HepG2 (cell line): ENCODE measurements around the gene CHST3. TPM values are rescaled to one million over a fixed set of nuclear protein-coding genes. Genes with fewer than 3 reads are reported as not detected.
A peak's percentile ranks its signal among the peaks of the same experiment; 100 is the strongest.

Experiments
- ATAD3A ChIP-seq: sonication (generic); formaldehyde crosslinking; IDR thresholded peaks from 2 replicates; pipeline ENCODE4 v1.4.0; 2020; ENCODE audit warnings: missing genetic modification reagents
- ATF7 ChIP-seq, 2 experiments: fragments of 450-650 bp in 1 of 2; sonication (generic) in 1 of 2; formaldehyde crosslinking in 1 of 2; IDR thresholded peaks; 2 replicates each; pipeline versions ENCODE4 v1.4.0 to v1.6.1; 2016 to 2020; ENCODE audit warnings: antibody characterized with exemption in 1 of 2, mild to moderate bottlenecking in 1 of 2, missing genetic modification reagents in 1 of 2
- CCAR2 ChIP-seq: fragments of 200-400 bp; formaldehyde crosslinking; optimal IDR thresholded peaks from 2 replicates; pipeline ENCODE3; 2018; ENCODE audit warnings: low read depth, mild to moderate bottlenecking, low read length, moderate library complexity
- DPF2 ChIP-seq: sonication (generic); formaldehyde crosslinking; IDR thresholded peaks from 2 replicates; pipeline ENCODE4 v1.4.0; 2020; ENCODE audit warnings: mild to moderate bottlenecking, low read depth, missing genetic modification reagents, borderline replicate concordance
- HNRNPUL1 ChIP-seq: fragments of 200-400 bp; formaldehyde crosslinking; IDR thresholded peaks from 2 replicates; pipeline ENCODE4 v1.6.1; 2017; ENCODE audit warnings: low read depth, mild to moderate bottlenecking, low read length, moderate library complexity
- MAZ ChIP-seq, 2 experiments: sonication (generic) in 1 of 2; formaldehyde crosslinking in 1 of 2; IDR thresholded peaks; 2 replicates each; pipeline versions ENCODE4 v1.5.0 to v1.6.1; 2012 to 2020; ENCODE audit warnings: low read depth in 2 of 2, mild to moderate bottlenecking in 2 of 2, borderline replicate concordance in 1 of 2, improper control_type of control experiment in 1 of 2, low read length in 1 of 2, missing genetic modification reagents in 1 of 2, moderate library complexity in 1 of 2
- PHF8 ChIP-seq: sonication (generic); formaldehyde crosslinking; IDR thresholded peaks from 2 replicates; pipeline ENCODE4 v1.5.0; 2020; ENCODE audit warnings: missing genetic modification reagents
- PRMT3 ChIP-seq: sonication (generic); formaldehyde crosslinking; IDR thresholded peaks from 2 replicates; pipeline ENCODE4 v1.8.1; 2022; ENCODE audit warnings: low read depth, mild to moderate bottlenecking, moderate library complexity, missing genetic modification reagents, borderline replicate concordance
- RBAK ChIP-seq: sonication (generic); formaldehyde crosslinking; IDR thresholded peaks from 2 replicates; pipeline ENCODE4 v1.5.1; 2020; ENCODE audit warnings: mild to moderate bottlenecking, missing genetic modification reagents
- SETDB1 ChIP-seq: sonication (generic); formaldehyde crosslinking; IDR thresholded peaks from 2 replicates; pipeline ENCODE4 v1.5.1; 2020; ENCODE audit warnings: missing genetic modification reagents, mild to moderate bottlenecking, borderline replicate concordance
- SMAD3 ChIP-seq: sonication (generic); formaldehyde crosslinking; IDR thresholded peaks from 2 replicates; pipeline ENCODE4 v1.4.0; 2020; ENCODE audit warnings: missing genetic modification reagents
- SPEN ChIP-seq: sonication (generic); formaldehyde crosslinking; IDR thresholded peaks from 2 replicates; pipeline ENCODE4 v1.5.1; 2020; ENCODE audit warnings: low read depth, mild to moderate bottlenecking, missing genetic modification reagents
- TP53 ChIP-seq: sonication (generic); formaldehyde crosslinking; conservative IDR thresholded peaks from 2 replicates; pipeline ENCODE4 v1.4.0; 2020; ENCODE audit warnings: missing genetic modification reagents
- ZBTB8A ChIP-seq: sonication (generic); formaldehyde crosslinking; IDR thresholded peaks from 2 replicates; pipeline ENCODE4 v1.4.0; 2020; ENCODE audit warnings: mild to moderate bottlenecking, low read depth, missing genetic modification reagents, borderline replicate concordance
- ZMAT3 ChIP-seq: sonication (generic); formaldehyde crosslinking; conservative IDR thresholded peaks from 2 replicates; pipeline ENCODE4 v1.7.0; 2021; ENCODE audit warnings: missing genetic modification reagents
- ZNF160 ChIP-seq: sonication (generic); formaldehyde crosslinking; IDR thresholded peaks from 2 replicates; pipeline ENCODE4 v1.8.0; 2022; ENCODE audit warnings: mild to moderate bottlenecking, inconsistent platforms, missing genetic modification reagents
- ZNF615 ChIP-seq: sonication (generic); formaldehyde crosslinking; IDR thresholded peaks from 2 replicates; pipeline ENCODE4 v1.5.0; 2020; ENCODE audit warnings: mild to moderate bottlenecking, missing genetic modification reagents, borderline replicate concordance
- ZSCAN9 ChIP-seq: IDR thresholded peaks from 2 replicates; pipeline ENCODE4 v1.6.1; 2016; ENCODE audit warnings: borderline replicate concordance
- polyA plus RNA-seq, 8 experiments: library from polyadenylated mRNA; depleted of rRNA in 3 of 8; stranded (reverse) in 7 of 8; unstranded in 1 of 8; fragments of >200 nt; fragmentation: Illumina TruSeq in 4 of 8; extraction: Trizol in 4 of 8; gene quantifications; 2 replicates each; pipeline versions ENCODE4 v1.2.1 to v1.2.3, GENCODE V29; 2011 to 2016; ENCODE audit warnings: low read depth in 4 of 8, missing spikeins in 1 of 8, mixed read lengths in 1 of 8; ENCODE audit not compliant: insufficient read depth in 1 of 8
- total RNA-seq, 5 experiments: library from RNA; depleted of rRNA; stranded (reverse); fragments of >200 nt; fragmentation: Illumina TruSeq; extraction: Trizol; gene quantifications; 2 replicates each; pipeline ENCODE4 v1.2.3, GENCODE V29; 2016; ENCODE audit warnings: low read depth in 1 of 5
- TF ChIP-seq, protein P1 (sequence below): sonication (generic); formaldehyde crosslinking; IDR thresholded peaks from 2 replicates; pipeline ENCODE4 v1.5.1; 2020; ENCODE audit warnings: missing genetic modification reagents, mild to moderate bottlenecking, borderline replicate concordance
- TF ChIP-seq, protein P2 (sequence below): sonication (generic); formaldehyde crosslinking; IDR thresholded peaks from 2 replicates; pipeline ENCODE4 v1.4.0; 2020; ENCODE audit warnings: missing genetic modification reagents
- TF ChIP-seq, protein P3 (sequence below): sonication (generic); formaldehyde crosslinking; IDR thresholded peaks from 2 replicates; pipeline ENCODE4 v1.4.0; 2020; ENCODE audit warnings: missing genetic modification reagents, borderline replicate concordance

The CHST3 gene
- total and polyA plus RNA-seq, 2 of the 13 experiments (the other 11 are each of a cell fraction or from before 2014, with no cell fraction given) = 7.2 to 18.7 TPM

DNA sequence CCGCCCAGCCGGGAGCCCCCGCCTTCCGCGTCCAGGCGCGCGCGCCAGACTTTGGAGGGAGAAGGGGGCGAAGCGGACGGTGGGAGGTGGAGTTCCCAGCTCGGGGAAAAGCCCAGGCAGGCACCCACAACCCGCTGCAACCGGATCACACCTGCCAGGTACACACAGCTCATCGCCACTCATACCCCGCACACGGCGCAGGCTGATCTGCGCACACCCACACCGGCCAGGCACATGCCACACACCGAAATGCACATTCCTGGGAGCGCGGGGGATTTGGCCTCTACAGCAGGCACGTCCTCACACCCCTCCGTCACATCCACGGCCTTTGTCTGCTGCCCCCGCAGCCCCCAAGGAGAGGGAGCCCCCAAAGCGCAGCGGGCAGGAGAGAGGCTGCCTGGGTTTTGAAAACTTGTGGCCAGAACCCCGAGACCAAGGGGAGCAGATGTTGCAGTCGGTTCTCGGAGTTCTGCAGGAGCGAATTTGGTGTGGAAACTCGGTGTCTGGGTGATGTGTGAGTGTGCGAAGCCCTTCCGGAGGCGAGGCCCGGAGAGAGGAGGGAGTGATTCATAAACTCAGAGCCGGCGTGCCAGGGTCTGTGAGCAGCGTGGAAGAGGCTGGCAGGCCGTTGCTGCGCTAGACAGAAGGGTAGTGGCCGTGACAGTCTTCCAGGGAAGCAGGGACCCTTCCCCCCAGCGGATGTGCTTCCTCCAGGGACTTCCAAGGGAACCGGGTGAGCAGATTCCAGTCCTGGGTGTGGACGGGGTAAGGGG lies 734 bp downstream of the CHST3 start (continued):
- no peak for TF ChIP-seq DPF2 (CRISPR knock-in tag)
- no peak for TF ChIP-seq SETDB1
- no peak for TF ChIP-seq CCAR2
- no peak; the same call in 1 of the 2 replicates for TF ChIP-seq ZMAT3 (CRISPR knock-in tag)
- TF ChIP-seq ZBTB8A (CRISPR knock-in tag) = no peak
- no peak for TF ChIP-seq ATF7 (IDR thresholded peaks at IDR 0.05)
- no peak for TF ChIP-seq ATF7 (CRISPR knock-in tag; IDR thresholded peaks at IDR 0.05)
- TF ChIP-seq PRMT3 (CRISPR knock-in tag) = no peak
- TF ChIP-seq ZSCAN9 (CRISPR knock-in tag) = no peak
- TF ChIP-seq ATAD3A (CRISPR knock-in tag) = no peak
- TF ChIP-seq, protein P1, sequence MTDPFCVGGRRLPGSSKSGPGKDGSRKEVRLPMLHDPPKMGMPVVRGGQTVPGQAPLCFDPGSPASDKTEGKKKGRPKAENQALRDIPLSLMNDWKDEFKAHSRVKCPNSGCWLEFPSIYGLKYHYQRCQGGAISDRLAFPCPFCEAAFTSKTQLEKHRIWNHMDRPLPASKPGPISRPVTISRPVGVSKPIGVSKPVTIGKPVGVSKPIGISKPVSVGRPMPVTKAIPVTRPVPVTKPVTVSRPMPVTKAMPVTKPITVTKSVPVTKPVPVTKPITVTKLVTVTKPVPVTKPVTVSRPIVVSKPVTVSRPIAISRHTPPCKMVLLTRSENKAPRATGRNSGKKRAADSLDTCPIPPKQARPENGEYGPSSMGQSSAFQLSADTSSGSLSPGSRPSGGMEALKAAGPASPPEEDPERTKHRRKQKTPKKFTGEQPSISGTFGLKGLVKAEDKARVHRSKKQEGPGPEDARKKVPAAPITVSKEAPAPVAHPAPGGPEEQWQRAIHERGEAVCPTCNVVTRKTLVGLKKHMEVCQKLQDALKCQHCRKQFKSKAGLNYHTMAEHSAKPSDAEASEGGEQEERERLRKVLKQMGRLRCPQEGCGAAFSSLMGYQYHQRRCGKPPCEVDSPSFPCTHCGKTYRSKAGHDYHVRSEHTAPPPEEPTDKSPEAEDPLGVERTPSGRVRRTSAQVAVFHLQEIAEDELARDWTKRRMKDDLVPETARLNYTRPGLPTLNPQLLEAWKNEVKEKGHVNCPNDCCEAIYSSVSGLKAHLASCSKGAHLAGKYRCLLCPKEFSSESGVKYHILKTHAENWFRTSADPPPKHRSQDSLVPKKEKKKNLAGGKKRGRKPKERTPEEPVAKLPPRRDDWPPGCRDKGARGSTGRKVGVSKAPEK (CRISPR knock-in tag) = no peak
- no peak for TF ChIP-seq TP53 (CRISPR knock-in tag)
- TF ChIP-seq PHF8 (CRISPR knock-in tag) = peak; percentile 25; the same call in 1 of the 2 replicates
- TF ChIP-seq HNRNPUL1 = no peak
- TF ChIP-seq SPEN (CRISPR knock-in tag) = peak; percentile 12; the same call in 1 of the 2 replicates
- TF ChIP-seq, protein P2, sequence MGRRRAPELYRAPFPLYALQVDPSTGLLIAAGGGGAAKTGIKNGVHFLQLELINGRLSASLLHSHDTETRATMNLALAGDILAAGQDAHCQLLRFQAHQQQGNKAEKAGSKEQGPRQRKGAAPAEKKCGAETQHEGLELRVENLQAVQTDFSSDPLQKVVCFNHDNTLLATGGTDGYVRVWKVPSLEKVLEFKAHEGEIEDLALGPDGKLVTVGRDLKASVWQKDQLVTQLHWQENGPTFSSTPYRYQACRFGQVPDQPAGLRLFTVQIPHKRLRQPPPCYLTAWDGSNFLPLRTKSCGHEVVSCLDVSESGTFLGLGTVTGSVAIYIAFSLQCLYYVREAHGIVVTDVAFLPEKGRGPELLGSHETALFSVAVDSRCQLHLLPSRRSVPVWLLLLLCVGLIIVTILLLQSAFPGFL (CRISPR knock-in tag) = no peak
- no peak for TF ChIP-seq MAZ (IDR thresholded peaks at IDR 0.05; ENCODE audit: borderline replicate concordance, low read depth, low read length)
- TF ChIP-seq MAZ (CRISPR knock-in tag; IDR thresholded peaks at IDR 0.05; ENCODE audit: low read depth) = no peak
- no peak for TF ChIP-seq ZNF615
- TF ChIP-seq RBAK (CRISPR knock-in tag) = no peak
- TF ChIP-seq SMAD3 (CRISPR knock-in tag) = no peak
- TF ChIP-seq, protein P3, sequence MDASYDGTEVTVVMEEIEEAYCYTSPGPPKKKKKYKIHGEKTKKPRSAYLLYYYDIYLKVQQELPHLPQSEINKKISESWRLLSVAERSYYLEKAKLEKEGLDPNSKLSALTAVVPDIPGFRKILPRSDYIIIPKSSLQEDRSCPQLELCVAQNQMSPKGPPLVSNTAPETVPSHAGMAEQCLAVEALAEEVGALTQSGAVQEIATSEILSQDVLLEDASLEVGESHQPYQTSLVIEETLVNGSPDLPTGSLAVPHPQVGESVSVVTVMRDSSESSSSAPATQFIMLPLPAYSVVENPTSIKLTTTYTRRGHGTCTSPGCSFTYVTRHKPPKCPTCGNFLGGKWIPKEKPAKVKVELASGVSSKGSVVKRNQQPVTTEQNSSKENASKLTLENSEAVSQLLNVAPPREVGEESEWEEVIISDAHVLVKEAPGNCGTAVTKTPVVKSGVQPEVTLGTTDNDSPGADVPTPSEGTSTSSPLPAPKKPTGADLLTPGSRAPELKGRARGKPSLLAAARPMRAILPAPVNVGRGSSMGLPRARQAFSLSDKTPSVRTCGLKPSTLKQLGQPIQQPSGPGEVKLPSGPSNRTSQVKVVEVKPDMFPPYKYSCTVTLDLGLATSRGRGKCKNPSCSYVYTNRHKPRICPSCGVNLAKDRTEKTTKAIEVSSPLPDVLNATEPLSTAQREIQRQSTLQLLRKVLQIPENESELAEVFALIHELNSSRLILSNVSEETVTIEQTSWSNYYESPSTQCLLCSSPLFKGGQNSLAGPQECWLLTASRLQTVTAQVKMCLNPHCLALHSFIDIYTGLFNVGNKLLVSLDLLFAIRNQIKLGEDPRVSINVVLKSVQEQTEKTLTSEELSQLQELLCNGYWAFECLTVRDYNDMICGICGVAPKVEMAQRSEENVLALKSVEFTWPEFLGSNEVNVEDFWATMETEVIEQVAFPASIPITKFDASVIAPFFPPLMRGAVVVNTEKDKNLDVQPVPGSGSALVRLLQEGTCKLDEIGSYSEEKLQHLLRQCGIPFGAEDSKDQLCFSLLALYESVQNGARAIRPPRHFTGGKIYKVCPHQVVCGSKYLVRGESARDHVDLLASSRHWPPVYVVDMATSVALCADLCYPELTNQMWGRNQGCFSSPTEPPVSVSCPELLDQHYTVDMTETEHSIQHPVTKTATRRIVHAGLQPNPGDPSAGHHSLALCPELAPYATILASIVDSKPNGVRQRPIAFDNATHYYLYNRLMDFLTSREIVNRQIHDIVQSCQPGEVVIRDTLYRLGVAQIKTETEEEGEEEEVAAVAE (CRISPR knock-in tag) = no peak
- TF ChIP-seq ZNF160 (CRISPR knock-in tag) = peak; percentile 50; the same call in 1 of the 2 replicates
